Measurements from ENCODE around the gene PRKCQ.
"Not testable (repeated sequence)": the region's sequence is repeated elsewhere in the genome, so short reads cannot be mapped to it uniquely, and the experiment has no call there.

Gene PRKCQ

GRCh38 chr10:6402960-6403359 is 177.1 kb downstream of the PRKCQ start:
- DNase-seq: no peak

- no peak for DNase-seq
These were observed 177.7 kb downstream of the PRKCQ start for GRCh38 chr10:6402349-6402709.

DNA sequence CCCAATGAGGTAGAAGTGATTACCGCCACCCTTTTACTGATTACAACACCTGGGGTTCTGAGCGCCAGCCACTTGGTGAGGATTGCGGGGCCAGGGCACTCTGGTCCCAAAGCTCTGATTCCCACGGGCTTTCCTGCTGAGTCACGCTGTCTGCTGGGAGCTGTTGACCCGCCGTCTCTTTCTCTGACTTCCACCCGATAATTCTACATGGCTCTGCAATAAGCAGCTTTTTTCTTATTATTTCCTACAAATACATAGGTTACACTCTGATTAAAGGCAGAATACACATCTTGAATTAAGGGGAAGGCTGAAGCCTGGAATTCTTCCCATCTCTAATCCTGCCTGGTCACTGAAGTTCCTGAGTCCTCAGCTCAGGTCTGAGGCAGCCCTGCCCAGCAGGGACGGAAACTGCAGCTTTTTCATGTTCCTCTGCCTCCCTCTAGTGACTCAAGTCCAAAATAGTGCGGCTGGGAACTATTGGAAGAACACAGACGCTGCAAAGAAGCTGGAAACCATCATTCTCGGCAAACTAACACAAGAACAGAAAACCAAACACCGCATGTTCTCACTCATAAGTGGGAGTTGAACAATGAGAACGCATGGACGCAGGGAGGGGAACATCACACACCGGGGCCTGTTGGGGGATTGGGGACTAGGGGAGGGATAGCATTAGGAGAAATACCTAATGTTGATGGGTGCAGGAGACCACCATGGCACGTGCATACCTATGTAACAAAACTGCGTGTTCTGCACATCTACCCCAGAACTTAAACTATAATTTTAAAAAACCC is 178.3 kb downstream of the PRKCQ start:
- peak; percentile 87 for DNase-seq

GRCh38 chr10:6400821-6401465 is 179.1 kb downstream of the PRKCQ start:
- no peak for DNase-seq

DNA sequence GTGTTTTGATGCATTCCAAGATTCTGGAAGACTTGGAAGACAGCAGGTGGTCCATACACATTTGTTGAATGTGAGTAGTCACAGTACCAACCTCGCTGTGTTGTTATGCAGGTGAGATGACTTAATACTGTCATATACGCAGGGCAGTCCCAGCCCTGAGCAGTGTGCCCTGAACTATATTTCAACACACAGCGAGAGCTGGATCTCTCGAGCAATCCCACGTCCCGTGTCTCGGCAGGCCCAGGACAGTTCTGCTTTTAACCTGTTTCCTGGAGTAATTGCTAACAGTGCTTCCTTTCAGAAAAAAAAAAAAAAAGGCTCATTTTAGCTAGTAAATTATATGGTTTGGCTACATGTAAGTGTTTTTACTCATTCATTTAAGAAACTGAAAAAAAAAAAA is 179.7 kb downstream of the PRKCQ start:
- DNase-seq: no peak

- DNase-seq: no peak
These were observed 180.2 kb downstream of the PRKCQ start for GRCh38 chr10:6399879-6400278.

GRCh38 chr10:6399231-6399741 is 180.8 kb downstream of the PRKCQ start:
- no peak for DNase-seq

GRCh38 chr10:6398399-6398798 is 181.7 kb downstream of the PRKCQ start:
- DNase-seq: no peak

DNA sequence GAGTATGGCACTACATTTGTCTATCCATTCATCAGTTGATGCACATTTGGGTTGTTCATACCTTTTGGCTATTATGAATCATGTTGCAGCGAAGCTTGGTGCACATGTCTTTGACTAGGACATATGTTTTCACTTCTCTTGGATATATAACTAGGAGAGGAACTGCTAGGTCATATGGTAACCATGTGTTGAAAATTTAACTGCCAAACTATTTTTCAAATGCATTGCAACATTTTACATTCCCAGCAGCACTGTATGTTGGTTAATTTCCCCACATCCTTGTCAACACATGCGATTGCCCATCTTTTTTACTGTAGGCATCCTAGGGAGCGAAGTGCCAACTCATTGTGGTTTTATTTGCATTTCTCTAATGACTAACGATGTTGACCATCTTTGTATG is 183.4 kb downstream of the PRKCQ start:
- no peak for DNase-seq

- no peak for DNase-seq
These were observed 183.8 kb downstream of the PRKCQ start for GRCh38 chr10:6396226-6396625.

DNA sequence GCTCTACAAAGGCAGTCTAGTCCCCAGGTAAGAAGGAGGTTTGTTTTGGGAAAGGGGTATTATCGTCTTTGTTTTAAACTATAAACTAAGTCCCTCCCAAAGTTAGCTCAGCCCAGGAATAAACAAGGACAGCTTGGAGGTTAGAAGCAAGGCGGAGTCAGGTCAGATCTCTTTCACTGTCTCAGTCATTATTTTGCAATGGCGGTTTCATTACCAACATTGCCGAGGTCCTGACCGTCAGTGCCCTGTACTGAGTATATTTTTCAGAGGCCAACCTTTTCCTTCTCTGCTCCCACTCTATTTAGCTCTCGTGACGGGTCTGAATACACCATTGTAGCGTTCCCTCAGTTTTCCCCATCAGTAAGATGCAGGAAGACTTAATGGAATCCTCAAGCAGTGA is 184.5 kb downstream of the PRKCQ start:
- no peak for DNase-seq

DNA sequence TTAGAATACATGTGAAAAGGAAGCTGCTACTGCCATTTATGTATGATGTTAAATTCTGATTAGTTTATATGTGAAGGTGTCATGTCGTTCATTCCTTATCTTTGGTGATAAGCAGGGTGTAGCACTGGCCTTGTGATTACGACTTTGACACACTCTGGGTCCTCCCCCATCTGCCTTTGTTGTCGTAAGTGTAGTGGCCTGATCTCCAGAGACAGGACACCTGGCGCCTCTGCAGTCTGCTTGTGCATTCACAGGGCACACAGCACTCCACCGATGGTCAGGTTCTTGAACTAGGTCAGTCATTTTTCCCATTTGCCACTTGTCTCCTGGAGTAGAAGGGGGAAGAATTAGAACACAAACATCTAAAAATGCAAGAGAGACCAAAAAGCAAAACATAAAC is 186.0 kb downstream of the PRKCQ start:
- no peak for DNase-seq

- no peak for DNase-seq
These were observed 186.9 kb downstream of the PRKCQ start for GRCh38 chr10:6393168-6393567.

GRCh38 chr10:6390213-6390845 is 189.7 kb downstream of the PRKCQ start:
- DNase-seq: no peak

GRCh38 chr10:6388261-6388893 is 191.7 kb downstream of the PRKCQ start:
- no peak for DNase-seq

GRCh38 chr10:6386960-6387359 is 193.1 kb downstream of the PRKCQ start:
- no peak for DNase-seq

- no peak for DNase-seq
These were observed 193.7 kb downstream of the PRKCQ start for GRCh38 chr10:6386346-6386745.

GRCh38 chr10:6385665-6386064 is 194.4 kb downstream of the PRKCQ start:
- DNase-seq: no peak

GRCh38 chr10:6384847-6385246 is 195.2 kb downstream of the PRKCQ start:
- DNase-seq: no peak

- DNase-seq: no peak
These were observed 196.0 kb downstream of the PRKCQ start for GRCh38 chr10:6384031-6384430.

DNA sequence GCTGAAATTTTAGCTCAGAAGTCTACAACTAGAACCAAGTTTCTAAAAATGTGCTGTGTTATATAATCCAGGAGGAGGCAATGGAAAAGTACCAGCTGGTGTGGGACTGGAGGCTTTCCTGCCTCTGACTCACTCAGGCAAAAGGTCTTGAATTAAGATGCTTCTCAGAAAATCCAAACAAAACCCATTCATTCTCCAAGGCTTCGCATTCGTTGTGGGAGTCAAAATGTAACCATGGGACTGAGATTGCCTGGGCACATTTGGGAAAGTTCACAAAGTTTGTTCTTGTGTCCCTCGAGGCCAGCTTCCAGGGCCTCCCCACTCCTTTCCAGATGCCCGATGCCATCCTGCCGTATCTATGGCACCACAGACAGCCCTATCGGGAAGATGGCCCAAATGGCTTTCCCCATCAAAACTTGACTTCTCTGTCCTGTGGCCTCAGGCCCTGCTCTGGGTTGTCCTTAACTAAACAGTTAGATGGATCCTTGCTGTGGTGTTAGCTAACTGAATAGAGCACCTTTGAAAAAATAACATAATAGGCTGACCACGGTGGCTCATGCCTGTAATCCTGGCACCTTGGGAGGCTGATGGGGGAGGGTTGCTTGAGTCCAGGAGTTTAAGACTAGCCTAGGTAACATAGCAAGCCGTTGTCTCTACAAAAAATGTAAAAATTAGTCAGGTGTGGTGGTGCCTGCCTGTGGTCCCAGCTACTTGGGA is 196.8 kb downstream of the PRKCQ start:
- no peak for DNase-seq

- no peak for DNase-seq
These were observed 198.0 kb downstream of the PRKCQ start for GRCh38 chr10:6382081-6382480.

- DNase-seq: not testable (repeated sequence)
These were observed 199.6 kb downstream of the PRKCQ start for GRCh38 chr10:6380478-6380877.

All from NCI-H146 (cell line).